GM18861 (cell line): ENCODE data around the gene ATXN1.
A peak's percentile ranks its signal among the peaks of the same experiment; 100 is the strongest.

Experiments
- ATAC-seq: cut with Tn5 transposase; IDR thresholded peaks from one replicate; pipeline ENCODE4 v1.9.1; 2021; ENCODE audit not compliant: unreplicated experiment

The ATXN1 gene

GRCh38 chr6:16511723-16512489, 249.4 kb downstream of the ATXN1 start:
- no peak for ATAC-seq

GRCh38 chr6:16511040-16511660, 250.1 kb downstream of the ATXN1 start:
- ATAC-seq = no peak

- no peak for ATAC-seq
Observed at GRCh38 chr6:16510245-16510644, 251.0 kb downstream of the ATXN1 start.

- ATAC-seq = no peak
Observed at GRCh38 chr6:16508959-16509358, 252.3 kb downstream of the ATXN1 start.

GRCh38 chr6:16505711-16506357, 255.4 kb downstream of the ATXN1 start:
- ATAC-seq = no peak

GRCh38 chr6:16504609-16505008, 256.7 kb downstream of the ATXN1 start:
- no peak for ATAC-seq

- peak; percentile 73 for ATAC-seq
Observed at GRCh38 chr6:16503970-16504415, 257.3 kb downstream of the ATXN1 start.

GRCh38 chr6:16503241-16503775, 258.0 kb downstream of the ATXN1 start:
- no peak for ATAC-seq

- no peak for ATAC-seq
Observed at GRCh38 chr6:16498957-16499356, 262.3 kb downstream of the ATXN1 start.

- ATAC-seq = no peak
Observed at GRCh38 chr6:16498237-16498636, 263.0 kb downstream of the ATXN1 start.

- ATAC-seq = no peak
Observed at GRCh38 chr6:16496991-16497801, 264.1 kb downstream of the ATXN1 start.

GRCh38 chr6:16496210-16496609, 265.1 kb downstream of the ATXN1 start:
- no peak for ATAC-seq

GRCh38 chr6:16494793-16495192, 266.5 kb downstream of the ATXN1 start:
- peak; percentile 89 for ATAC-seq

GRCh38 chr6:16493802-16494201, 267.5 kb downstream of the ATXN1 start:
- ATAC-seq = no peak

- no peak for ATAC-seq
Observed at GRCh38 chr6:16493112-16493511, 268.1 kb downstream of the ATXN1 start.

GRCh38 chr6:16491666-16492313, 269.5 kb downstream of the ATXN1 start:
- no peak for ATAC-seq

GRCh38 chr6:16490616-16491015, 270.6 kb downstream of the ATXN1 start:
- ATAC-seq = no peak

GRCh38 chr6:16488813-16489212, 272.4 kb downstream of the ATXN1 start:
- no peak for ATAC-seq

GRCh38 chr6:16487996-16488674, 273.1 kb downstream of the ATXN1 start:
- no peak for ATAC-seq

GRCh38 chr6:16486661-16487060, 274.6 kb downstream of the ATXN1 start:
- no peak for ATAC-seq
